ENCODE measurements around the gene KLHL22. TPM values are rescaled to one million over a fixed set of nuclear protein-coding genes. Genes with fewer than 3 reads are reported as not detected.

Gene KLHL22
- total and polyA plus RNA-seq, 2 of the 4 experiments (the other 2 are of a cell fraction), result 27.1 to 30.1 TPM

DNA sequence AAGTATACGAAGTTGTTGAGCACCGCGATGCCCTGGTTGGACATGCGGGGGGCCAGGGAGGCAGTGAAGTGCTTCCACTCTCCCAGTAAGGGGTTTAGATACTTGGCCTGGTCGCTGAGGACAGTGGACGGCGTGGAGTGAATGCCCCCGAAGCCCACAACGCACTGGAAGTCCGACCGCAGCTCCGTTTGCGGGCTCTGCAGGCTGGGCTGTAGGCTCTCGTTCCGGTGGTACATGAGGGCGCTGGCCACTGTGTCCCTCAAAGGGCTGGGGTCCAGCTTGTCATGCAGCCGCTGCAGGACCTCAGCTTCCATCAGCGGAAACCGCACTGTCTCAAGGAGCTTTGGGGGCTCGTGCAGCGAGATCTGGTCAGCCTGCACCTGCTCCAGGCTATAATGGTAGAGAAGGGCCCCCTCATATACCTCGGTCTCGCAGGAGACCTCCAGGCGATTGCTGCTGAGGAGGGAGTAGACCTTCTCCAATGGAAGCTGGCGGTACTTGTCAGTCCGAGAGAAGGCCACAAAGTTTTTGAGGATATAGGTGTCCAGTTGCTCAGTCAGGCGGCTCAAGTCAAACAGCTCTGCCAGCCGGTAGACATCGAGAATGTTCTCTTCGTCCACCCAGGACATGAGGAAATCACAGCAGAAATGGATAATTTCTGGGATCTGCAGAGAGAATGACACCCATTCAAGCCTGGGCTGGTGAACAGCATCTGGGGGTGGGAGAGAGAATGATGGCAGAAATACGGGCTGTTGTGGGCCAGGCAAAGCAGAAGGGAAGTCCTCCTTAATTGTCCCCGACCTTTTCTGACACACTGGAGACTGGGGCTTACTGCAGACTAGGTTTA, 30.5 kb downstream of the KLHL22 start:
- no peaks in the 10 kb centered on the region for H3K9me1 ChIP-seq (ENCODE audit: insufficient read depth, low read length)
- CTCF ChIA-PET, result no interaction called here
- H3K4me2 ChIP-seq (ENCODE audit: low read depth, low read length), result no peak overlapping the region
- ATAC-seq (ENCODE audit: low read depth), result no peak
- no peak overlapping the region for H2AK5ac ChIP-seq (ENCODE audit: low read depth, low read length)
- no peak overlapping the region for H3K27ac ChIP-seq (ENCODE audit: insufficient read depth, low read length)
- no peak overlapping the region for H4K8ac ChIP-seq (ENCODE audit: low read depth in 2 of 2, low read length in 2 of 2)
- peak overlapping the region; percentile 45 for H2AFZ ChIP-seq (replicated peaks; ENCODE audit: low read length, poor library complexity)
- DNase-seq, result no peak
- H3K36me3 ChIP-seq (ENCODE audit: control insufficient read depth, insufficient read depth, low read length), result peaks cover 40% of the 10 kb centered on the region
- no peaks in the 10 kb centered on the region for H3K9me3 ChIP-seq (ENCODE audit: control insufficient read depth, insufficient read depth, low read length)
- H4K91ac ChIP-seq (ENCODE audit: insufficient read depth, low read depth, low read length), result no peak overlapping the region
- H4K5ac ChIP-seq (ENCODE audit: low read depth, low read length), result no peak overlapping the region
- no peaks in the 10 kb centered on the region; the same call in 1 of the 2 replicates for H4K20me1 ChIP-seq (ENCODE audit: insufficient read depth, low read length)
- H2BK5ac ChIP-seq (ENCODE audit: low read depth, low read length, poor library complexity, severe bottlenecking), result no peak overlapping the region
- no peak overlapping the region for H3K18ac ChIP-seq (ENCODE audit: low read depth, low read length)
- no peak overlapping the region for H3K4me3 ChIP-seq (ENCODE audit: insufficient read depth, low read depth, low read length)
- H3K56ac ChIP-seq (ENCODE audit: extremely low read depth, insufficient read depth, low read length), result no peak overlapping the region
- H3K27me3 ChIP-seq (ENCODE audit: control insufficient read depth, insufficient read depth, low read length), result no peaks in the 10 kb centered on the region
- H3K4ac ChIP-seq (ENCODE audit: low read depth, low read length), result no peak overlapping the region
- no peak overlapping the region for H3K9ac ChIP-seq (ENCODE audit: low read depth, low read length)
- no peaks in the 10 kb centered on the region for H3K4me1 ChIP-seq (ENCODE audit: control insufficient read depth, insufficient read depth, low read length)
- in situ Hi-C loops (cut with MboI; ENCODE audit: low sequenced_read_pairs) (loop anchor here (10.0 kb wide), 1 partner anchor 50 kb away; no protein-coding TSS in a partner anchor), intact Hi-C loops (cut with micrococcal nuclease) (no loop called here), dilution Hi-C loops (cut with HindIII; ENCODE audit: low sequenced_read_pairs, unreplicated experiment) (no loop called here)
- POLR2A ChIA-PET (ENCODE audit: unreplicated experiment), result no interaction called here
- H3K23ac ChIP-seq (ENCODE audit: low read depth, low read length), result no peak overlapping the region
- TF ChIP-seq SMC3 (IDR thresholded peaks at IDR 0.05; ENCODE audit: low read depth, low read length) (no peak), BHLHE40 (IDR thresholded peaks at IDR 0.05; ENCODE audit: low read depth, low read length) (no peak), CEBPB (IDR thresholded peaks at IDR 0.05; ENCODE audit: low read depth, low read length) (no peak), MAFK (IDR thresholded peaks at IDR 0.05; ENCODE audit: low read depth, low read length) (no peak)
- TF ChIP-seq, protein P1, sequence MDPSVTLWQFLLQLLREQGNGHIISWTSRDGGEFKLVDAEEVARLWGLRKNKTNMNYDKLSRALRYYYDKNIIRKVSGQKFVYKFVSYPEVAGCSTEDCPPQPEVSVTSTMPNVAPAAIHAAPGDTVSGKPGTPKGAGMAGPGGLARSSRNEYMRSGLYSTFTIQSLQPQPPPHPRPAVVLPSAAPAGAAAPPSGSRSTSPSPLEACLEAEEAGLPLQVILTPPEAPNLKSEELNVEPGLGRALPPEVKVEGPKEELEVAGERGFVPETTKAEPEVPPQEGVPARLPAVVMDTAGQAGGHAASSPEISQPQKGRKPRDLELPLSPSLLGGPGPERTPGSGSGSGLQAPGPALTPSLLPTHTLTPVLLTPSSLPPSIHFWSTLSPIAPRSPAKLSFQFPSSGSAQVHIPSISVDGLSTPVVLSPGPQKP (IDR thresholded peaks at IDR 0.05; ENCODE audit: borderline replicate concordance, low read depth, low read length), result no peak
- H3K79me1 ChIP-seq (ENCODE audit: low read depth in 1 of 2, low read length in 2 of 2), result 0 out of 4 replicates have a peak, but pooled peaks cover 0 to 6% of the 10 kb centered on the region in 2 experiments
- no peak overlapping the region for H2BK120ac ChIP-seq (ENCODE audit: low read depth, low read length)
- no peak overlapping the region for H2BK15ac ChIP-seq (ENCODE audit: low read depth, low read length)
- H3K14ac ChIP-seq (replicated peaks; ENCODE audit: low read depth, low read length), result no peak overlapping the region
- 98% methylated on average over 18 of the region's 32 CpGs; no CpG with 5 or more reads in 1 of the 2 experiments for WGBS, 2 experiments (ENCODE audit: extremely low coverage in 2 of 2, insufficient read length in 1 of 2)
- peak overlapping the region; percentile 45 for H2AK9ac ChIP-seq (replicated peaks; ENCODE audit: low read depth, low read length, poor library complexity)
- no TSS peak for BruUV-seq (replicated peaks)
- no peak overlapping the region for H2BK20ac ChIP-seq (ENCODE audit: low read depth, low read length)

Data from IMR-90 (cell line).